NB4 (cell line): ENCODE results near the gene TERT.
"Not testable (repeated sequence)": the region's sequence is repeated elsewhere in the genome, so short reads cannot be mapped to it uniquely, and the experiment has no call there.

Source experiments
- DNase-seq: peaks from one replicate; pipeline ENCODE4 v3.0.0; 2010; ENCODE audit warnings: low read depth
- H3K4me3 ChIP-seq: one replicate; pipeline ENCODE4 v1.5.1; 2011; ENCODE audit warnings: mild to moderate bottlenecking, low read depth, low read length, moderate library complexity
- MYC ChIP-seq: IDR thresholded peaks from 2 replicates; pipeline ENCODE4 v1.6.1; 2011; ENCODE audit warnings: low read depth, low read length
- POLR2A ChIP-seq: IDR thresholded peaks from 2 replicates; pipeline ENCODE4 v1.6.1; 2011; ENCODE audit warnings: mild to moderate bottlenecking; ENCODE audit not compliant: insufficient read length; ENCODE audit errors: extremely low read depth
- TF ChIP-seq, protein P1 (sequence below): IDR thresholded peaks from one replicate; pipeline ENCODE4 v1.5.1; 2012; ENCODE audit warnings: low read depth, low read length
- TF ChIP-seq, protein P2 (sequence below): IDR thresholded peaks from 2 replicates; pipeline ENCODE4 v1.6.1; 2011; ENCODE audit warnings: low read depth, low read length

Gene TERT

DNA sequence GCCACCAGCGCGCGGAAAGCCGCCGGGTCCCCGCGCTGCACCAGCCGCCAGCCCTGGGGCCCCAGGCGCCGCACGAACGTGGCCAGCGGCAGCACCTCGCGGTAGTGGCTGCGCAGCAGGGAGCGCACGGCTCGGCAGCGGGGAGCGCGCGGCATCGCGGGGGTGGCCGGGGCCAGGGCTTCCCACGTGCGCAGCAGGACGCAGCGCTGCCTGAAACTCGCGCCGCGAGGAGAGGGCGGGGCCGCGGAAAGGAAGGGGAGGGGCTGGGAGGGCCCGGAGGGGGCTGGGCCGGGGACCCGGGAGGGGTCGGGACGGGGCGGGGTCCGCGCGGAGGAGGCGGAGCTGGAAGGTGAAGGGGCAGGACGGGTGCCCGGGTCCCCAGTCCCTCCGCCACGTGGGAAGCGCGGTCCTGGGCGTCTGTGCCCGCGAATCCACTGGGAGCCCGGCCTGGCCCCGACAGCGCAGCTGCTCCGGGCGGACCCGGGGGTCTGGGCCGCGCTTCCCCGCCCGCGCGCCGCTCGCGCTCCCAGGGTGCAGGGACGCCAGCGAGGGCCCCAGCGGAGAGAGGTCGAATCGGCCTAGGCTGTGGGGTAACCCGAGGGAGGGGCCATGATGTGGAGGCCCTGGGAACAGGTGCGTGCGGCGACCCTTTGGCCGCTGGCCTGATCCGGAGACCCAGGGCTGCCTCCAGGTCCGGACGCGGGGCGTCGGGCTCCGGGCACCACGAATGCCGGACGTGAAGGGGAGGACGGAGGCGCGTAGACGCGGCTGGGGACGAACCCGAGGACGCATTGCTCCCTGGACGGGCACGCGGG lies at the start of gene TERT:
TERT (minus strand) TSS at position 234 of the 815 bp plus-strand sequence; CDS start at position 155, 79 bp downstream.
- peak within 1 kb of the TSS; percentile 49 for H3K4me3 ChIP-seq
- DNase-seq = peak; percentile 89
- TF ChIP-seq, protein P1, sequence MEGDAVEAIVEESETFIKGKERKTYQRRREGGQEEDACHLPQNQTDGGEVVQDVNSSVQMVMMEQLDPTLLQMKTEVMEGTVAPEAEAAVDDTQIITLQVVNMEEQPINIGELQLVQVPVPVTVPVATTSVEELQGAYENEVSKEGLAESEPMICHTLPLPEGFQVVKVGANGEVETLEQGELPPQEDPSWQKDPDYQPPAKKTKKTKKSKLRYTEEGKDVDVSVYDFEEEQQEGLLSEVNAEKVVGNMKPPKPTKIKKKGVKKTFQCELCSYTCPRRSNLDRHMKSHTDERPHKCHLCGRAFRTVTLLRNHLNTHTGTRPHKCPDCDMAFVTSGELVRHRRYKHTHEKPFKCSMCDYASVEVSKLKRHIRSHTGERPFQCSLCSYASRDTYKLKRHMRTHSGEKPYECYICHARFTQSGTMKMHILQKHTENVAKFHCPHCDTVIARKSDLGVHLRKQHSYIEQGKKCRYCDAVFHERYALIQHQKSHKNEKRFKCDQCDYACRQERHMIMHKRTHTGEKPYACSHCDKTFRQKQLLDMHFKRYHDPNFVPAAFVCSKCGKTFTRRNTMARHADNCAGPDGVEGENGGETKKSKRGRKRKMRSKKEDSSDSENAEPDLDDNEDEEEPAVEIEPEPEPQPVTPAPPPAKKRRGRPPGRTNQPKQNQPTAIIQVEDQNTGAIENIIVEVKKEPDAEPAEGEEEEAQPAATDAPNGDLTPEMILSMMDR = no peak
- peak; percentile 41 for TF ChIP-seq POLR2A
- TF ChIP-seq, protein P2, sequence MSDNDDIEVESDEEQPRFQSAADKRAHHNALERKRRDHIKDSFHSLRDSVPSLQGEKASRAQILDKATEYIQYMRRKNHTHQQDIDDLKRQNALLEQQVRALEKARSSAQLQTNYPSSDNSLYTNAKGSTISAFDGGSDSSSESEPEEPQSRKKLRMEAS = peak; percentile 88
- TF ChIP-seq MYC = peak; percentile 76

DNA sequence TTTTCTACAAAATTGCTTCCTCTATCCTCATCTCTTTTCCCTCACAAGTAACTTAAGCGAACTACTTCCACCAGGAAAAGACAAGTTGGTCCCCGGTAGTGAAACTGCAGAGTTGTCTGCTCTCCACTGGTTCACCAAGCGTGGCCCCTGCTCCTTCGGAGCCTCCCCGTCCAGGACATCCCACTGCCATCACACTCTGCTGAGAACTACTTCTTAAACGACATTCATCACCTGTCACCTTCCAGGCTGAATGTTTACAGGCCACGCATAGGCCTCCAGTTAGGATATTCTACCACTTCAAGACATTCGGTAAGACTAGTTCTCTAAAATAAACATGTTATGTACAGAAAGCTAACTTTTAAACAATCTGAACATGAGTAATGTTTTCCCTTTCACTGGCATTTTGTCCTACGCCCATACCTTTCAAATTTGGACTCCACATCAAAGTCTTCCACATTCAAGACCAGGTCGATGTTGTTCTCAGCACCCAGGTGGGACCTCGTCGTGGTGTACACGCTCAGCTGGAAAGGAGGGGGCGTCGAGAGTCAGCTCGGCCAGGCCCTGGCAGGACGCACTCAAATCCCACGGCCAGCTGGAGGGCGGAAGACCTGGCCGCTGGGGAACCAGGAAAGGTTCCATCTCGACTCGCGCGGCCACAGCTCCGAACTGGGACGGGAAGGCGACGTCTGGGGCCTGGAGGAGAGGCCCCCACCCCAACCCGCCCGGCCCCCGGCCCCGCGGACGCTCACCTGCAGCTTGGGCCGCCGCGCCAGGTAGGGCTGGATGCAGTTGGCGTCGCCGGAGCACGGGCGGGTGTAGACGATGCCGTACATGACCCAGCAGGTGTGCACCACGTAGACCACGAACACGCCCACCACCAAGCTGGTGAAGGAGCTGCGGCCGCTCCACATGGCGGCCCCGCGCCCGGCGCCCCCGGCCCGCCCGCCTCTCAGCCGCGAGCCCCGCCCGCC lies 49.3 kb upstream of the TERT start:
- DNase-seq = peak; percentile 48
- TF ChIP-seq POLR2A (no peak), MYC (no peak)
- TF ChIP-seq, protein P2 = no peak
- TF ChIP-seq, protein P1 = no peak
- H3K4me3 ChIP-seq = peak overlapping the region; percentile 89

DNA sequence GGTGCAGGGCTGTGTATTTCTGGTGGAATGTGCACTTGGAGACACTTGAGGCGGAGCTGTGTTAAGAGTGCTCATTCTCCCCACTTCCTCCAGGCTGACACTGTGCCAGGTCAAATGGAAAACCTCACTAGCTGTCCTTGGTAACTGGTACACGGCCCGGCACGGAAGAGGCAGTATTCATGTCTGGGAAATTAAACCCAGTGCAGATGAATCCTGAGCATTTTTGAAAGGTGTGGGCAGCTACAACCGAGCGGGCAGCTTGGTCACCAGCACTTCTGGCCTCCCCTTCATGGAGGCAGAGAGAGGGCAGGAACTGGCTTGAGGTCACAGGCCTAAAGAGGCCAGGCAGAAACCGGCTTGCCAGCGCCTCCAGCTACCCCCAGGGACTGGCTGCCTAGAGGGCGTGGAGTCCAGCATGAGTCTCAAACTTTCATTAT lies 48.5 kb upstream of the TERT start:
- DNase-seq = no peak
- no peak for TF ChIP-seq MYC
- TF ChIP-seq, protein P1 = no peak
- TF ChIP-seq POLR2A = no peak
- TF ChIP-seq, protein P2 = no peak
- peak overlapping the region; percentile 89 for H3K4me3 ChIP-seq

DNA sequence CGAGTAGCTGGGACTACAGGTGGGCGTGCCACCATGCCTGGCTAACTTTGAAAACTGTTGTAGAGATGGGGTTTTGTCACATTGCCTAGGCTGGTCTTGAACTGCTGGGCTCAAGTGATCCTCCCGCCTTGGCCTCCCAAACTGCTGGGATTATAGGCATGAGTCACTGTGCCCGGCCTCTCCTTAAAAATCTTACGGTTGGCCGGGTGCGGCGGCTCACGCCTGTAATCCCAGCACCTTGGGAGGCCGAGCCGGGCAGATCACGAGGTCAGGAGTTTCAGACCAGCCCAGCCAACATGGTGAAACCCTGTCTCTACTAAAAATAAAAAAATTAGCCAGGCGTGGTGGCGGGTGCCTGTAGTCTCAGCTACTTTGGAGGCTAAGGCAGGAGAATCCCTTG lies 47.8 kb upstream of the TERT start:
- not testable (repeated sequence) for H3K4me3 ChIP-seq, DNase-seq

DNA sequence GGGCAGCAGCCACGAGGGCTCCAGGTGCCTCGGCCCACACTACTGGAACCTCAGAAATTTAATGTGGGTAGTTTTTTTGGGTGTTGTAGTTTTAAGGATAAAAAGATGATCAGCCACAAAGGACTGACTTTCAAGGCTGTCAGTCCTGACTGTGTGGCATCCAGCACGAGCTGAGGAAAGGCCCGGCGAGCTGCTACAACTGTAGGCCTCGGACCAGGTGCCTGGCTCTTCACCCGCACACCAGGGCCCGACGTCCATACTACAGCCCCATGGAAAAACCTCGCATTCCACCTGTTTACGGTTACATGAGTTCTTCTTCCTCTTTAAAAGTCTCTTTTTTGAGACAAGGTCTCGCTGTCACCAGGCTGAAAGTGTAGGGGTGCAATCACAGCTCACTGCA lies 47.4 kb upstream of the TERT start:
- no peak for DNase-seq
- TF ChIP-seq MYC = no peak
- TF ChIP-seq, protein P1 = no peak
- no peak for TF ChIP-seq POLR2A
- TF ChIP-seq, protein P2 = no peak
- no peak overlapping the region for H3K4me3 ChIP-seq

DNA sequence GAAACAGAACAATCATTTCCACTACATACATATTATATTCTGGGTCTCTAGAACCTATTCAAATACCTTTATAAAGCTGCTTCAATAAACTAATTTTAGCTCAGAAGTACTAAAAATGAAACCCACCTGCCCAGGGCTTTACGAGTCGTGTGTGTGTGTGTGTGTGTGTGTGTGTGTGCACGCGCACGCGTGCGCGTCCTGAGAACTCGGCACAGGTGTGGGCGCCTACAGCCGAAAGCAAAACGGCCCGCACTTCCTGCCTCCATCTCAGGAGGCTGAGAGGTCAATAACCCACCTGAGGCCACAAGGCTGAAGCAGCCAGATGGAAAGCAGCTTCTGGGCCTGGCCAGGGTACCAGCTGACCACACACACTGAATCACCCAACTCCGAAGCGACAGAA lies 47.0 kb upstream of the TERT start:
- DNase-seq = no peak
- no peak overlapping the region for H3K4me3 ChIP-seq
- TF ChIP-seq, protein P2 = no peak

DNA sequence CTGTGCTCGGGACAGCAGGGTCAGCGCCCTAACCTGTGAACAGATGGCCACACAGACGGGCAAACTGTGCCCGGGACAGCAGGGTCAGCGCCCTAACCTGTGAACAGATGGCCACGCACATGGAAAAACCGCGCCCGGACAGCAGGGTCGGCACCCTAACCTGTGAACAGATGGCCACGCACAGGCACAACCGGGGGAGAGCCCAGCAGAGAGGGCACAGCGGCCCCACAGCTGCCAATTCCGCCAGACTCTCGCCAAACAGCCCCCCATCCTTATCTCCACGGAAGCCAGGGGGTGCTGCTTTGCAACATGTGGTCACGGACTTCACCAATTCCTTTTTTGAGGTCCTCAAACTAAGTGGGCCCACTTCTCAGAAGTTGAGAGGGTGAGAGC lies 44.9 kb upstream of the TERT start:
- H3K4me3 ChIP-seq, DNase-seq: not testable (repeated sequence)

DNA sequence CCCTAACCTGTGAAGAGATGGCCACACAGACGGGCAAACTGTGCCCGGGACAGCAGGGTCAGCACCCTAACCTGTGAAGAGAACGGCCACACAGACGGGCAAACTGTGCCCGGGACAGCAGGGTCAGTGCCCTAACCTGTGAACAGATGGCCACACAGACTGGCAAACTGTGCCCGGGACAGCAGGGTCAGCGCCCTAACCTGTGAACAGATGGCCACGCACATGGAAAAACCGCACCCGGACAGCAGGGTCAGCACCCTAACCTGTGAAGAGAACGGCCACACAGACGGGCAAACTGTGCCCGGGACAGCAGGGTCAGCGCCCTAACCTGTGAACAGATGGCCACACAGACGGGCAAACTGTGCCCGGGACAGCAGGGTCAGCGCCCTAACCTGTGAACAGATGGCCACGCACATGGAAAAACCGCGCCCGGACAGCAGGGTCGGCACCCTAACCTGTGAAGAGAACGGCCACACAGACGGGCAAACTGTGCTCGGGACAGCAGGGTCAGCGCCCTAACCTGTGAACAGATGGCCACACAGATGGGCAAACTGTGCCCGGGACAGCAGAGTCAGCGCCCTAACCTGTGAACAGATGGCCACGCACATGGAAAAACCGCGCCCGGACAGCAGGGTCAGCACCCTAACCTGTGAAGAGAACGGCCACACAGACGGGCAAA lies 44.4 kb upstream of the TERT start:
- DNase-seq, H3K4me3 ChIP-seq: not testable (repeated sequence)
